GM12864 (cell line): ENCODE results near the gene CSNK2B.

Experiments
- DNase-seq: peaks from one replicate; pipeline ENCODE4 v3.0.0-alpha.2; 2011; ENCODE audit warnings: low read depth
- H3K4me3 ChIP-seq: 2 replicates; pipeline ENCODE4 v1.5.1; 2011; ENCODE audit warnings: mild to moderate bottlenecking, low read depth, low read length, control low read depth
- TF ChIP-seq, protein P1 (sequence below): IDR thresholded peaks from 2 replicates; pipeline ENCODE4 v1.5.1; 2011; ENCODE audit warnings: low read depth, mild to moderate bottlenecking, moderate library complexity, low read length, control low read depth, inconsistent platforms; ENCODE audit errors: missing control alignments

Gene CSNK2B

DNA sequence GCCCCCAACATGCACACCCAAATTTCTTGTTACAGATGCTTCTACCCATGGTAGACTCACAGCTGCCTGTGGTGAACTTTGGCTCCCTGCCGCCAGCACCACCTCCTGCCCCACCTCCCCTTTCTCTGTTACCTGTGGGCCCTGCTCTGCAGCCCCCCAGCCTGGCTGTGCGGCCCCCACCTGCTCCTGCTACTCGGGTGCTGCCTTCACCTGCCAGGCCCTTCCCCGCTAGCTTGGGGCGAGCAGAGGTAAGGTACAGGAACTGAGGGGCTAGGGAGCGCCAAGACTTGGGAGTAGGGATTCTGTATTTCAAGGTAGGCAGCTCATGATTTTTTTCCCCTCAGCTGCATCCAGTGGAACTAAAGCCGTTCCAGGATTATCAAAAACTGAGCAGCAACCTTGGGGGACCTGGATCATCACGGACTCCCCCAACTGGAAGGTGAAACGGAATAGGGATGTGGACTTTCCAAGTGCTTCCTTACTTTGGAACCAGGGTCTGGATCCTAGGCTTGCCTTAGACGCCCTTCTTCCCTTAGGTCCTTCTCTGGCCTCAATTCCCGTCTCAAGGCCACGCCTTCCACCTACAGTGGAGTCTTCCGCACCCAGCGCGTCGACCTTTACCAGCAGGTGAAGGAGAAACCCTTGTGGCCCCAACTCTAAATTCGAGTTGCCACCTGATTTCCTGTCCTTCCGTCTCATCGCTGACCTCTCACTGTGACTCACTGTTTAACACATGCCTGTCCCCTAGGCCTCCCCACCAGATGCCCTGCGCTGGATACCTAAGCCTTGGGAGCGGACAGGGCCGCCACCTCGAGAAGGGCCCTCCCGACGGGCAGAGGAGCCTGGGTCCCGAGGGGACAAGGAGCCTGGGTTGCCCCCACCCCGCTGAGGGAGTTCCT lies 28.9 kb upstream of the CSNK2B start:
- H3K4me3 ChIP-seq: no peak overlapping the region
- TF ChIP-seq, protein P1, sequence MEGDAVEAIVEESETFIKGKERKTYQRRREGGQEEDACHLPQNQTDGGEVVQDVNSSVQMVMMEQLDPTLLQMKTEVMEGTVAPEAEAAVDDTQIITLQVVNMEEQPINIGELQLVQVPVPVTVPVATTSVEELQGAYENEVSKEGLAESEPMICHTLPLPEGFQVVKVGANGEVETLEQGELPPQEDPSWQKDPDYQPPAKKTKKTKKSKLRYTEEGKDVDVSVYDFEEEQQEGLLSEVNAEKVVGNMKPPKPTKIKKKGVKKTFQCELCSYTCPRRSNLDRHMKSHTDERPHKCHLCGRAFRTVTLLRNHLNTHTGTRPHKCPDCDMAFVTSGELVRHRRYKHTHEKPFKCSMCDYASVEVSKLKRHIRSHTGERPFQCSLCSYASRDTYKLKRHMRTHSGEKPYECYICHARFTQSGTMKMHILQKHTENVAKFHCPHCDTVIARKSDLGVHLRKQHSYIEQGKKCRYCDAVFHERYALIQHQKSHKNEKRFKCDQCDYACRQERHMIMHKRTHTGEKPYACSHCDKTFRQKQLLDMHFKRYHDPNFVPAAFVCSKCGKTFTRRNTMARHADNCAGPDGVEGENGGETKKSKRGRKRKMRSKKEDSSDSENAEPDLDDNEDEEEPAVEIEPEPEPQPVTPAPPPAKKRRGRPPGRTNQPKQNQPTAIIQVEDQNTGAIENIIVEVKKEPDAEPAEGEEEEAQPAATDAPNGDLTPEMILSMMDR: no peak
- DNase-seq: no peak

DNA sequence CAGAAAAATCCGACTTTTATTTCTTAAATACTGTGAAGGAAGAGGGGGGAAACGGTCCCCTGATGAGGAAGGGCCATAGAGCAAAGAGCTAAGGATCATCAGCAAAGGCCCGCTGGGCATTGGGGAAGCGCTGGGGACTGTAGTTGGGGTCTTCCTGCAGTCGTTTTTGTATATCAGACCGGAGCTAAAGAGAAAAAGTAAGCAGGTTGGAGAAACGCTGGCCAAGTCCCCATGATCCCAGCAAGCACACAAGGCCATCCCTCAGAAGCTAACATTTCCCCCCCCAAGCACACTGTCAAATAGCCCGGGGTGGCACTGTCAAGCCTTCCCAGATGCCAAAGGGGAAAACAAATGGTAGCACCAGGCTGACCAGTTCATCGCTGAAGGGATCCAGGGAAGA lies 26.8 kb upstream of the CSNK2B start:
- H3K4me3 ChIP-seq: no peak overlapping the region
- TF ChIP-seq, protein P1: no peak
- DNase-seq: no peak

DNA sequence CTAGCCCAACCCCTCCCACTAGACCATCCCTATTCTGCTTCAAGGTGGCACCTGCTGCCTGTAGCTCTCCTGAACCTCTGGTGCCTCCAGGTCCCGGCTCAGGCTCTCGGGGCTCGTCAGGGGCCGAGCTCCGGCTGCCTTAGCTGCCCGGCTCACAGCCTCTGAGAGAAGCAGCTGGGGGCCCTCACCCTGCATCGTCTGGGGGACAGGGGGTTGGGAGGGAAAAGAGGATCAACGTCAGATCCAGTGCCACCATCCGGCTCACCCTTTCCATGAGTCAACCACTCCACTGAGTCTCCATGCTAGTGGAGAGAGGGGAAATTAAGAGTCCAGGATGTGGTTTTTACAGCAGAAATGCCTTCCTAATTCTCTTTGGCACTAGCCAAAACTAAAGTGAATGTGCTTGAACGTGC lies 26.4 kb upstream of the CSNK2B start:
- no peak overlapping the region for H3K4me3 ChIP-seq
- TF ChIP-seq, protein P1: no peak
- no peak for DNase-seq

DNA sequence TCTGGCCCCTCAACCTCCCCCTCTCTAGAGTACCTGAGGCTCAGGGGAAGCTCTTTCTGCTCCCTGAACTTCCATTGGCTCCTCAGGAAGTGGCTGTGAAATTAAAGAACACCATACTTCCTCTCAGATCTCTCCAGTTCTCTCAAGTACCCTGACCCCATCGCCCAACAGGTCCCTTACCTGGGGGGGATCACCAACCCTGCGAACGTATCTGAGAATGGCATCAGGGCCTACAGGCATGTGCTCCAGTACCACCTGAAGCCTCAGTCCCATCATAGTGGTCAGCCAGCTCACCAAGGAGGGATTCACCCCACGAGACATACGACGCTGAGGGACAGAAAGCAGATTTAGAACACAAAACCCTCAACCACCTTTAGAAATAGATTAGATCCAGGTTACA lies 25.3 kb upstream of the CSNK2B start:
- H3K4me3 ChIP-seq: no peak overlapping the region
- no peak for DNase-seq
- TF ChIP-seq, protein P1: no peak

DNA sequence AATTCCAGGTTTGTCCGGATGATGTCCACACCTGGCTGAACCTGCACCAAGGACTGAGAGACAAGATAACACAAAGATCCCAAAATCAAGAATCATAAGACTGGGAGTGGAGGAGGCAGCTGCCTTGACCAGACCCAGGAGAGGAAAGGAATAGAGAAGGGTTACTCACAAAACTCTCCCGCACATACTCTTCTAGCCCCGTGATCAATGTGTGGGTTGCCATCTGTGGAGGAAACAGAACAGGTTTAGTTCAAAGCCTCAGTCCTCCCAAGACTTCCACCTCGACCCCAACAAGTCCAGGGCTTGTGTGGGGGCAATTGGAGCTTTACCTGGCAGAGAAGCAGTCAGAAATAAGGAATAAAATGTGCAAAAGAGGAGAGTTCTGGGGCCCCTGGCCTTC lies 24.5 kb upstream of the CSNK2B start:
- DNase-seq: no peak
- TF ChIP-seq, protein P1: no peak
- no peak overlapping the region for H3K4me3 ChIP-seq

DNA sequence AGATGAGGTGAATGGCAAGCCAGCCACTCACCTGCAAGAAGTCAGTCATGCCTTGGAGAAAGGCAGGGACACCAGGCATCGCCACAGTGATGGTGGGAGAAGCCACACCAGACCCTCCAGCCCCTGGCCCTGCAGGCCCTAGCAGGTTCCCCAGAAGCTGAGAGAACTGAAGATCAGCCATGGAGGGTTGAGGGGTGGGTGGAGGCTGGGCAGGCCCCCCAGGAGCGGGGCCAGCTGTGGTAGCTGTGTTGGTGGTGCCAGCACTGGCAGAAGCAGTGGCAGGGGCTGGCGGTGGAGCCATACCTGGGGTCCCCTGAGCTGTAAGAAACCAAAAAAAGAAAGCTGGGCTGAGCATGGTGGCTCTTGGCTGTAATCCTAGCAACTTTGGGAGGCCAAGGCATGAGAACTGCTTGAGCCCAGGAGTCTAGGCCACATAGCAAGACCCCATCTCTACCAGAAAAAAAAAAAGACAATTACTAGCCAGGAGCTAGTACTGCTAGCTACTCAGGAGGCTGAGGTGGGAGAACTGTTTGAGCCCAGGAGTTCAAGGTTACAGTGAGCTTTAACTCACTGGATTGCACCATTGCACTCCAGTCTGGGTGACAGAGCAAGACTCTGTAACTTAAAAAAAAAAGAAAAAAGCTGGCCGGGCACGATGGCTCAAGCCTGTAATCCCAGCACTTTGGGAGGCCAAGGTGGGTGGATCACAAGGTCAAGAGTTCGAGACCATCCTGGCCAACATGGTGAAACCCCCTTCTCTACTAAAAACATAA lies 22.9 kb upstream of the CSNK2B start:
- TF ChIP-seq, protein P1: no peak
- no peak overlapping the region for H3K4me3 ChIP-seq
- DNase-seq: no peak
